Suprapubic skin (tissue), 4 donors: ENCODE data around the gene PRKAR2B. TPM values are rescaled to one million over a fixed set of nuclear protein-coding genes. Genes with fewer than 3 reads are reported as not detected.

Source experiments
- DNase-seq, 2 donors: peaks; one replicate each; pipeline ENCODE4 v3.0.0-alpha.2; 2019; ENCODE audit warnings: low spot score in 2 of 2
- H3K27ac ChIP-seq: fragments of 200-600 bp; sonication (generic); one replicate; pipeline ENCODE4 v1.5.1; 2019
- H3K27me3 ChIP-seq: fragments of 200-600 bp; sonication (generic); one replicate; pipeline ENCODE4 v1.5.1; 2019
- H3K36me3 ChIP-seq: fragments of 200-600 bp; sonication (generic); one replicate; pipeline ENCODE4 v1.5.1; 2019
- H3K4me1 ChIP-seq: fragments of 200-600 bp; sonication (generic); one replicate; pipeline ENCODE4 v1.5.1; 2019
- H3K4me3 ChIP-seq: fragments of 200-600 bp; sonication (generic); one replicate; pipeline ENCODE4 v1.5.1; 2019; ENCODE audit warnings: mild to moderate bottlenecking
- H3K9me3 ChIP-seq: fragments of 200-600 bp; sonication (generic); one replicate; pipeline ENCODE4 v1.5.1; 2019
- EP300 ChIP-seq: sonication (generic); formaldehyde crosslinking; IDR thresholded peaks from one replicate; pipeline ENCODE4 v1.6.1; 2017; ENCODE audit warnings: antibody characterized with exemption
- POLR2A ChIP-seq, 2 donors: fragments of 450-650 bp; IDR thresholded peaks; one replicate each; pipeline ENCODE4 v1.6.1; 2017; ENCODE audit warnings: antibody characterized with exemption in 2 of 2, mild to moderate bottlenecking in 2 of 2, moderate library complexity in 2 of 2
- POLR2AphosphoS5 ChIP-seq, 3 donors: sonication (generic); formaldehyde crosslinking; IDR thresholded peaks; one replicate each; pipeline ENCODE4 v1.6.1; 2017; ENCODE audit warnings: antibody characterized with exemption in 3 of 3
- WGBS: methylation state at CpG from one replicate; pipeline ENCODE4 v1.1.5; 2018; 5-methylcytosine and 5-hydroxymethylcytosine counted together
- total RNA-seq, 4 donors: library from RNA; depleted of rRNA; stranded (reverse); fragments of >200 nt; gene quantifications; one replicate each; pipeline ENCODE4 v1.1.0, GENCODE V29; 2016
- TF ChIP-seq, protein P1 (sequence below), 2 donors: fragments of 200-600 bp in 1 of 2; fragments of 450-650 bp in 1 of 2; sonication (generic) in 1 of 2; IDR thresholded peaks; one replicate each; pipeline ENCODE4 v1.5.1; 2016 to 2019; ENCODE audit warnings: antibody characterized with exemption in 2 of 2, mild to moderate bottlenecking in 1 of 2, moderate library complexity in 1 of 2

Gene PRKAR2B
- total RNA-seq, 4 donors from 2014 or later, result 4.2 to 10.8 (median 6.2) TPM

DNA sequence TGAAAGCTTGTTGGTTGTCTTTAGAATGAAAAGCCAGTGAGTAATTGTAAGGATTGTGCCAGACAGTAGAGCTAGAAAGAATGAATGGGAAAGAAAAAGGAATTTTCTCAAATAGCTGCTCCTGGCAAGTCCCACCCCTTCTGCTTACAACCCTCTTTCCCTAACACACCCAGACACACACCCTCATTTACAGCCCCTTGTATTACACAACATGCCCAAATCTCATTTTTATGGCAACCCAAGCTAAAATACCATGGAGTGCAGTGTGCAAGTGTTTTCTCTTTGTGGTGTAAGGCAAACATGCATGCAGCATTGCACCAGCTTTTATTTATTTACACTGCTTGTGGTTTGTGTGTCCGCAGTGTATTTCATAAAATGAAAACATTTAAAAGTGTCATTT, 1.5 kb downstream of the PRKAR2B start:
- 58% methylated on average over 1 of the region's 1 CpG for WGBS
- DNase-seq, result no peak
- Histone ChIP-seq H3K4me1 (peaks cover 17% of the 10 kb centered on the region), H3K4me3 (peak overlapping the region; percentile 65), H3K27me3 (no peaks in the 10 kb centered on the region), H3K9me3 (no peaks in the 10 kb centered on the region), H3K27ac (no peak overlapping the region), H3K36me3 (no peaks in the 10 kb centered on the region)
- no peak for TF ChIP-seq POLR2AphosphoS5 (IDR thresholded peaks at IDR 0.05)
- TF ChIP-seq, protein P1, sequence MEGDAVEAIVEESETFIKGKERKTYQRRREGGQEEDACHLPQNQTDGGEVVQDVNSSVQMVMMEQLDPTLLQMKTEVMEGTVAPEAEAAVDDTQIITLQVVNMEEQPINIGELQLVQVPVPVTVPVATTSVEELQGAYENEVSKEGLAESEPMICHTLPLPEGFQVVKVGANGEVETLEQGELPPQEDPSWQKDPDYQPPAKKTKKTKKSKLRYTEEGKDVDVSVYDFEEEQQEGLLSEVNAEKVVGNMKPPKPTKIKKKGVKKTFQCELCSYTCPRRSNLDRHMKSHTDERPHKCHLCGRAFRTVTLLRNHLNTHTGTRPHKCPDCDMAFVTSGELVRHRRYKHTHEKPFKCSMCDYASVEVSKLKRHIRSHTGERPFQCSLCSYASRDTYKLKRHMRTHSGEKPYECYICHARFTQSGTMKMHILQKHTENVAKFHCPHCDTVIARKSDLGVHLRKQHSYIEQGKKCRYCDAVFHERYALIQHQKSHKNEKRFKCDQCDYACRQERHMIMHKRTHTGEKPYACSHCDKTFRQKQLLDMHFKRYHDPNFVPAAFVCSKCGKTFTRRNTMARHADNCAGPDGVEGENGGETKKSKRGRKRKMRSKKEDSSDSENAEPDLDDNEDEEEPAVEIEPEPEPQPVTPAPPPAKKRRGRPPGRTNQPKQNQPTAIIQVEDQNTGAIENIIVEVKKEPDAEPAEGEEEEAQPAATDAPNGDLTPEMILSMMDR (IDR thresholded peaks at IDR 0.05), result no peak

DNA sequence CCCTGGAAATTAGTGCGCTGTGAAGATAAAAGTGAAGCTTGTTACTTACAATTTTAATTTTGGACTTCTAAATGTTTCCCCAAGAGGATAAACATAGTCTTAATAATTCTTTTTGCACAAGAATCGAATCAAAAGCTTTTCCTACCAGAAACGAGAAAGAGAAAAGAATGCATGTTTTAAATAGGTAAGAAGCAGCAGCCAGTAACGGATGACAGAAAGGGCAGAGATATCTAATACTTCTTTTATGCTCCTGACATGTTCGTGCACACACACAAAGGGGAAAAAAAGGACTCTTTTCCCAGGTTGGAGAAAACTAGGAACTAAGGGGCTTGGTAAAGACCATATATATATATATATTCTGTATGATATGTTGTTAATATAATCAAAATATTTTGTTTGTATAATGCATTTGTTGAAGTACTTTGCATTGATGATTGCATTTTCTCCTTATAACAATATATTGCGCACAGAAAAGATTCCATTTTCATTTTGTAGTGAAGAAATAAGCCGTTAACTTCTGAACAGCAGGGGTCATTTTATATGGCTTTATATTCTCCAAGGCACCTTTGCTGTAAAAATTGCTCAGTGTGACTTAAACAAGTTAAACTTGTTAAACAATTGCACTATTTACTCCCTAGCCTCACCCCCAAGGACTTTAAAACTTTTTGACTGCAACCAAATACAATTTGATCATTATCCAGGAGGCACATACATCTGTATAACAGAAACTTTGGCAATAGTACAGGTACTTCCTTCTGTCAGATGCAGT, 2.2 kb downstream of the PRKAR2B start:
- H3K9me3 ChIP-seq, result no peaks in the 10 kb centered on the region
- H3K27ac ChIP-seq, result no peak overlapping the region
- H3K4me1 ChIP-seq, result peaks cover 17% of the 10 kb centered on the region
- TF ChIP-seq, protein P1 (IDR thresholded peaks at IDR 0.05), result no peak
- TF ChIP-seq EP300, result no peak
- no peak for TF ChIP-seq POLR2AphosphoS5 (IDR thresholded peaks at IDR 0.05)
- TF ChIP-seq POLR2A (IDR thresholded peaks at IDR 0.05), result no peak
- H3K27me3 ChIP-seq, result no peaks in the 10 kb centered on the region
- DNase-seq, result no peak
- WGBS, result 62% methylated on average over 7 of the region's 7 CpGs
- no peak overlapping the region for H3K4me3 ChIP-seq
- no peaks in the 10 kb centered on the region for H3K36me3 ChIP-seq

- TF ChIP-seq EP300, result no peak
- TF ChIP-seq, protein P1 (IDR thresholded peaks at IDR 0.05), result no peak
- DNase-seq, result no peak
- Histone ChIP-seq H3K36me3 (no peaks in the 10 kb centered on the region), H3K4me1 (peaks cover 17% of the 10 kb centered on the region), H3K4me3 (no peak overlapping the region), H3K27ac (no peak overlapping the region), H3K27me3 (no peaks in the 10 kb centered on the region), H3K9me3 (no peaks in the 10 kb centered on the region)
- WGBS, result 92% methylated on average over 10 of the region's 10 CpGs
Measured at GRCh38 chr7:107047902-107048782, 3.6 kb downstream of the PRKAR2B start.

- Histone ChIP-seq H3K4me3 (no peak overlapping the region), H3K27ac (no peak overlapping the region), H3K36me3 (no peaks in the 10 kb centered on the region), H3K27me3 (no peaks in the 10 kb centered on the region), H3K4me1 (peaks cover 14% of the 10 kb centered on the region), H3K9me3 (no peaks in the 10 kb centered on the region)
- DNase-seq, result no peak
- 96% methylated on average over 4 of the region's 4 CpGs for WGBS
- TF ChIP-seq POLR2AphosphoS5 (IDR thresholded peaks at IDR 0.05) (no peak), POLR2A (IDR thresholded peaks at IDR 0.05) (no peak), EP300 (no peak)
- TF ChIP-seq, protein P1 (IDR thresholded peaks at IDR 0.05), result no peak
Measured at GRCh38 chr7:107048783-107049418, 4.4 kb downstream of the PRKAR2B start.

- no peaks in the 10 kb centered on the region for H3K36me3 ChIP-seq
- no peaks in the 10 kb centered on the region for H3K9me3 ChIP-seq
- DNase-seq, result no peak
- no peak overlapping the region for H3K27ac ChIP-seq
- TF ChIP-seq POLR2AphosphoS5 (IDR thresholded peaks at IDR 0.05) (no peak), EP300 (no peak), POLR2A (IDR thresholded peaks at IDR 0.05) (no peak)
- TF ChIP-seq, protein P1 (IDR thresholded peaks at IDR 0.05), result no peak
- peaks cover 9% of the 10 kb centered on the region for H3K4me1 ChIP-seq
- H3K27me3 ChIP-seq, result no peaks in the 10 kb centered on the region
- no peak overlapping the region for H3K4me3 ChIP-seq
- 86% methylated on average over 1 of the region's 1 CpG for WGBS
Measured at GRCh38 chr7:107049480-107049879, 5.0 kb downstream of the PRKAR2B start.
